ENCODE measurements around the gene TACR1.
"Not testable (repeated sequence)": the region's sequence is repeated elsewhere in the genome, so short reads cannot be mapped to it uniquely, and the experiment has no call there.

TACR1 gene, protein sequence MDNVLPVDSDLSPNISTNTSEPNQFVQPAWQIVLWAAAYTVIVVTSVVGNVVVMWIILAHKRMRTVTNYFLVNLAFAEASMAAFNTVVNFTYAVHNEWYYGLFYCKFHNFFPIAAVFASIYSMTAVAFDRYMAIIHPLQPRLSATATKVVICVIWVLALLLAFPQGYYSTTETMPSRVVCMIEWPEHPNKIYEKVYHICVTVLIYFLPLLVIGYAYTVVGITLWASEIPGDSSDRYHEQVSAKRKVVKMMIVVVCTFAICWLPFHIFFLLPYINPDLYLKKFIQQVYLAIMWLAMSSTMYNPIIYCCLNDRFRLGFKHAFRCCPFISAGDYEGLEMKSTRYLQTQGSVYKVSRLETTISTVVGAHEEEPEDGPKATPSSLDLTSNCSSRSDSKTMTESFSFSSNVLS

GRCh38 chr2:75199428-75200011 lies at the start of gene TACR1:
Gene TACR1 (minus strand): TSS chr2:75199520. CDS start chr2:75198934, 586 bp downstream.
- DNase-seq, result peak; percentile 89

GRCh38 chr2:75248581-75248980 lies 49.3 kb upstream of the TACR1 start:
- DNase-seq, result not testable (repeated sequence)

DNA sequence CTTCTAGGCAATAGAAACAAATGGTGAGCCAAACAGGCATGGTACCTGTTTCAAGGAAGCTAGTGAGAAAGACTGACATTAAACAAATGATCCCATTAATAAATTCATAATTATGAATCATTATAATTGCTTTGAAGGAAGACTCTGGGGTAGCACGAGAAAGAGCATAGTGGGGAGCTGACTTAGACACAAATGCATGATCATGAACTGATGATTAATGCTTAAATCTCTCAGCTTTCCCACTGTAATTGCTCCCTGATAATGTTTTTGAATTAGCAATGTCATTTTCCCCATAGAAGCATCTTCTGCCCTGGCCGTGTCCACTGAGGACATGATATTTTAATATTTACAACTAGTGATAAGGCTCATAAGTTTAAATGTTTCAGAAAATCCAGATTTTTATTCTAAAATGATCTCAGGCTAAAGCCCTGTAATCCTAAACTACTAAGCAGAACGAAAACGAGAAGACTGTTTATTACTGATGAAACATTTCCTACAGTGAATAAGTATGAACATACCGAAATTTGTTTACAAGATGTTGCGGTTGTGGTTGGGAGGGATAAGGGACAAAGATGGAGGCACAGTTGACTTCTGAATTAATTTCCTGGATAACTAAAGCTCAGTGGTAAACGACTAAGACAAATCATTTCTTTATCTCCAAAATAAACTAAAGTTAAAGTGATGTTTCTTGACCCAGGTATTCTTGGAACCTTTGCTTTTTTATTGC lies 47.3 kb upstream of the TACR1 start:
- DNase-seq, result no peak

DNA sequence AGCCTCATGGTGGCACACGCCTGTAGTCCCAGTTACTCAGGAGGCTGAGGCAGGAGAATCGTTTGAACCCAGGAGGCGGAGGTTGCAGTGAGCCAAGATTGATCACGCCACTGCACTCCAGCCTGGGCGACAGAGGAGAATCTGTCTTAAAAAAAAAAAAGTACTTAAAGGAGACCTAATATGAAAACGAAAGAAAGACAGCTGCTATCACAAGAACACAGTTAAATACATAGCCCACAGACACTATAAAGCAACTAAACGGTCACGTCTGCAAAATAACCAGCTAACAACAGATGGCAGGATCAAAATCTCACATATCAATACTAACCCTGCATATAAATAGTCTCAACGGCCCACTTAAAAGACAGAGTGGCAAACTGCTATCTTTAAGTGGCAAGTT lies 43.9 kb upstream of the TACR1 start:
- DNase-seq, result no peak

GRCh38 chr2:75241696-75242095 lies 42.4 kb upstream of the TACR1 start:
- DNase-seq, result no peak

- DNase-seq, result no peak
These were observed 39.5 kb upstream of the TACR1 start for GRCh38 chr2:75238670-75239330.

GRCh38 chr2:75237296-75237695 lies 38.0 kb upstream of the TACR1 start:
- no peak for DNase-seq

GRCh38 chr2:75233965-75234364 lies 34.6 kb upstream of the TACR1 start:
- no peak for DNase-seq

- DNase-seq, result no peak
These were observed 27.3 kb upstream of the TACR1 start for GRCh38 chr2:75226617-75227016.

- no peak for DNase-seq
These were observed 26.8 kb upstream of the TACR1 start for GRCh38 chr2:75226099-75226498.

GRCh38 chr2:75224636-75225094 lies 25.3 kb upstream of the TACR1 start:
- DNase-seq, result no peak

- DNase-seq, result no peak
These were observed 23.2 kb upstream of the TACR1 start for GRCh38 chr2:75222527-75222926.

GRCh38 chr2:75221862-75222261 lies 22.5 kb upstream of the TACR1 start:
- no peak for DNase-seq

- not testable (repeated sequence) for DNase-seq
These were observed 19.9 kb upstream of the TACR1 start for GRCh38 chr2:75219213-75219612.

DNA sequence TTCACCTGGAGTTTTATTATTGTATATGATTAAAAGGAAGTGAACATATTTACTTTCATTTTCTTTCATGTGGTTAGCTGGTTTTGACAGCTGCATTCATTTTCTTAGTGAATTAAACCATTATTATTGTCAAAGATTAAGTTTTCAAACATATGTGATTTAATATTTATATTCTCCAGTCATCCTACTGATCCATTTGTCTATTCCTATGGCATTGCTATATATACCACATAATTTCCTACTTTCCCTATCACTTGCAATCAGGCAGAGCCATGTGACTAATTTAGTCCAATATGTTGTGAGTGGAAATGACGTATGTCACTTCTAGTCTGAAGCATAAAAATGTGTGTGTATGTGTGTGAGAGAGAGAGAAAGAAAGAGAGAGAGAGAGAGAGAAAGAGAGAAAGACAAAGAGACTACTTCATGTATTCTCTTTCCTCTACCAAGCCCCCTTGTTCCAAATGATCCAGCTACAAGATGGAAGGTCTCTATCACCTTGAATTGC lies 12.0 kb upstream of the TACR1 start:
- no peak for DNase-seq

DNA sequence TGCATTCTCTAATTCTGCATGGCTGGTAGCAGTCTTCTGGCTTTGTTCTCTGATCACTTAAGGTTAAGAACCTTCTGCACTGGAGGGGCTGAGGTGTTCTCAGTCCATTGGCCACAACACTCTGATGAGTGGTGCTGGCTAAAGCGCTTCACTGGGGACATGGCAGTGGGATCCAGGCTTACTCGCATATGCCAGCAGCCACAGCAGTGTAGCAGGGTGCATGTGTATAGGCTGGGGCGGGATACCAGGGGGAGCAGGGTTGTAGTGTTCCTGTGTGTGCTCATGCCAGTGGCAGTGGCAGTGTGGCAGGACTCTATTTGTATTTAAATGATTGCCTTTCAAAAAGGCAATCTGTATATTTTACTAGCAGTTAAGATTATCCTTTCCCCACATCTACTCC lies 11.1 kb upstream of the TACR1 start:
- DNase-seq, result no peak

GRCh38 chr2:75208738-75209137 lies 9.4 kb upstream of the TACR1 start:
- DNase-seq, result peak; percentile 89

- DNase-seq, result no peak
These were observed 5.5 kb upstream of the TACR1 start for GRCh38 chr2:75204833-75205232.

GRCh38 chr2:75202359-75202758 lies 3.0 kb upstream of the TACR1 start:
- DNase-seq, result no peak

- peak; percentile 71 for DNase-seq
These were observed 1.1 kb upstream of the TACR1 start for GRCh38 chr2:75200140-75201096.

DNA sequence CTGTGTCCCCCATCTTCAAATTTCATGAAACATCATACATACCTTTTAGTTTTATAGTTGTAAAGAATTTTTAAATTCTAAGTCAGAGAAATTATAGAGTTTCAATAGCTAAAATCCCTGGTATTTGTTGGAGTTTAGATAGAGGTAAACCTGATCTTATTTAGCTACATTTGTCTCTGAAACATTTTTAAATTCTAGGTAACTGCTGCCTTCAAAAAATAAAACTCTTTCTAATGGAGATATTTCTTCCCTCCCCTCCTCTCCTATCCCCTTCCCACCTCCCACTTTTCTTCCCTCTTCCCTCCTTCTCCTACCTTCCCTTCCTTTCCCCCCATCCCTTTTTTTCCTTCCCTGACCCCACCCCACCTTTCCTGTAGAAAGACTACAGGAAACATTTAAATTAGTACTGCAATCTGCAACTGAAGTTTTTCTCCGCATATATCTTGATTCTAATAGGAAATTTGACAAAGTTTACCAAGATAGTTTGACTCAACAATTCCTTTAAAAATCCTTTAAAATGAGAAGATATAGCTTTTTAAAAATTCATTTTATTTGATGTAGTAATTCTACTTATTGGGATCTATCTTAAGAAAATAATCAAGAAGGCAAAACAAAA lies 4.1 kb downstream of the TACR1 start:
- DNase-seq, result no peak

Measured in islet precursor cell (in vitro differentiated cells).